ENCODE data around the gene CLEC4A.
"Not testable (repeated sequence)": the region's sequence is repeated elsewhere in the genome, so short reads cannot be mapped to it uniquely, and the experiment has no call there.

Gene CLEC4A

GRCh38 chr12:8181271-8181670, 57.9 kb downstream of the CLEC4A start:
- H3K36me3 ChIP-seq (ENCODE audit: control insufficient read depth, insufficient read depth, low read length); H3K9me3 ChIP-seq (ENCODE audit: control insufficient read depth, insufficient read depth, low read depth, low read length); H3K4me3 ChIP-seq (ENCODE audit: low read depth, low read length); H3K4me1 ChIP-seq (ENCODE audit: control insufficient read depth, insufficient read depth, low read length); H3K9ac ChIP-seq (ENCODE audit: low read length); H3K27ac ChIP-seq (ENCODE audit: low read depth, low read length); H3K27me3 ChIP-seq (ENCODE audit: control insufficient read depth, insufficient read depth, low read length): not testable (repeated sequence)

GRCh38 chr12:8182923-8183322, 59.5 kb downstream of the CLEC4A start:
- not testable (repeated sequence) for H3K4me3 ChIP-seq (ENCODE audit: low read depth, low read length); H3K27ac ChIP-seq (ENCODE audit: low read depth, low read length); H3K4me1 ChIP-seq (ENCODE audit: control insufficient read depth, insufficient read depth, low read length); H3K27me3 ChIP-seq (ENCODE audit: control insufficient read depth, insufficient read depth, low read length); H3K9ac ChIP-seq (ENCODE audit: low read length); H3K9me3 ChIP-seq (ENCODE audit: control insufficient read depth, insufficient read depth, low read depth, low read length); H3K36me3 ChIP-seq (ENCODE audit: control insufficient read depth, insufficient read depth, low read length)

- not testable (repeated sequence) for H3K27me3 ChIP-seq (ENCODE audit: control insufficient read depth, insufficient read depth, low read length); H3K9ac ChIP-seq (ENCODE audit: low read length); H3K9me3 ChIP-seq (ENCODE audit: control insufficient read depth, insufficient read depth, low read depth, low read length); H3K4me1 ChIP-seq (ENCODE audit: control insufficient read depth, insufficient read depth, low read length); H3K27ac ChIP-seq (ENCODE audit: low read depth, low read length); H3K4me3 ChIP-seq (ENCODE audit: low read depth, low read length); H3K36me3 ChIP-seq (ENCODE audit: control insufficient read depth, insufficient read depth, low read length)
These were observed 59.9 kb downstream of the CLEC4A start for GRCh38 chr12:8183346-8183745.

DNA sequence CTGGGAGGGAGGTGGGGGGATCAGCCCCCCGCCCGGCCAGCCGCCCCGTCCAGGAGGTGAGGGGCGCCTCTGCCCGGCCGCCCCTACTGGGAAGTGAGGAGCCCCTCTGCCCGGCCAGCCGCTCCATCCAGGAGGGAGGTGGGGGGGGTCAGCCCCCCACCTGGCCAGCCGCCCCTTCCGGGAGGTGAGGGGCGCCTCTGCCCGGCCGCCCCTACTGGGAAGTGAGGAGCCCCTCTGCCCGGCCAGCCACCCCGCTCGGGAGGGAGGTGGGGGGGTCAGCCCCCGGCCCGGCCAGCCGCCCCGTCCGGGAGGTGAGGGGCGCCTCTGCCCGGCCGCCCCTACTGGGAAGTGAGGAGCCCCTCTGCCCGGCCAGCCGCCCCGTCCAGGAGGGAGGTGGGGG, 60.8 kb downstream of the CLEC4A start:
- H3K36me3 ChIP-seq (ENCODE audit: control insufficient read depth, insufficient read depth, low read length); H3K27ac ChIP-seq (ENCODE audit: low read depth, low read length); H3K4me1 ChIP-seq (ENCODE audit: control insufficient read depth, insufficient read depth, low read length); H3K4me3 ChIP-seq (ENCODE audit: low read depth, low read length); H3K27me3 ChIP-seq (ENCODE audit: control insufficient read depth, insufficient read depth, low read length); H3K9me3 ChIP-seq (ENCODE audit: control insufficient read depth, insufficient read depth, low read depth, low read length); H3K9ac ChIP-seq (ENCODE audit: low read length): not testable (repeated sequence)

DNA sequence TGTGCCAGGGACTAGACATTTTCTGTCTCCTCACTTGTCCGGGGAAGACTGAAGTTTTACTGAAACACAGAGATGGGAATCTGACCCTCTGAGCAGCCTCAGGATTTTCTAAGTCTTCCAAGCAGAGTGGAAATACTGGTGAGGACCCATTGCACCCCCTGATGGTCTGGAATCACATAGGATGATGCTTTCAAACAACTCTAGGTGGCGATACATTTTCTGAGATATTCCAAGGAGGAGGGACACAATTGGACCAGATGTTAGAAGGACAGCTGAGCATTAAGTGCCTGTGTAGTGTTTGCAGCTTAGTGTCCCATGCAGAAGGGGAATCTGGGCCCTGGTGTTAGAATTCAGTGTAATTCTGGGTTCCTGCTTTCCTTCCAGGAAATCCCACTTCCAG, 64.7 kb downstream of the CLEC4A start:
- not testable (repeated sequence) for H3K27ac ChIP-seq (ENCODE audit: low read depth, low read length); H3K36me3 ChIP-seq (ENCODE audit: control insufficient read depth, insufficient read depth, low read length); H3K9ac ChIP-seq (ENCODE audit: low read length); H3K4me1 ChIP-seq (ENCODE audit: control insufficient read depth, insufficient read depth, low read length); H3K27me3 ChIP-seq (ENCODE audit: control insufficient read depth, insufficient read depth, low read length); H3K4me3 ChIP-seq (ENCODE audit: low read depth, low read length); H3K9me3 ChIP-seq (ENCODE audit: control insufficient read depth, insufficient read depth, low read depth, low read length)
